ENCODE data around the gene COL4A1. TPM values are rescaled to one million over a fixed set of nuclear protein-coding genes. Genes with fewer than 3 reads are reported as not detected.
A peak's percentile ranks its signal among the peaks of the same experiment; 100 is the strongest.

The COL4A1 gene
- total and polyA plus RNA-seq, 11 donors, result 52.6 to 428 (median 184) TPM

GRCh38 chr13:110199046-110199831 lies 107.7 kb downstream of the COL4A1 start:
- Histone ChIP-seq H3K4me3 (no peak overlapping the region), H3K4me1 (no peaks in the 10 kb centered on the region), H3K36me3 (peaks cover 0 to 100% (median 90%) of the 10 kb centered on the region in 9 donors), H3K9me3 (no peaks in the 10 kb centered on the region), H3K27me3 (no peaks in the 10 kb centered on the region), H3K27ac (no peak overlapping the region)
- ATAC-seq, result peak in 2 of 4 donors; percentile 11 to 40
- TF ChIP-seq POLR2A (IDR thresholded peaks at IDR 0.05) (no peak), CTCF (IDR thresholded peaks at IDR 0.05) (no peak)
- WGBS, 4 donors, result 64 to 73% (median 68%) methylated on average over 18 of the region's 18 CpGs
- intact Hi-C loops (cut with DNase I), result no loop called here
- no peak for DNase-seq

GRCh38 chr13:110197471-110197870 lies 109.5 kb downstream of the COL4A1 start:
- no peaks in the 10 kb centered on the region for H3K4me1 ChIP-seq
- no peak for ATAC-seq
- no peaks in the 10 kb centered on the region for H3K9me3 ChIP-seq
- no peaks in the 10 kb centered on the region for H3K27me3 ChIP-seq
- no peak for TF ChIP-seq CTCF (IDR thresholded peaks at IDR 0.05)
- TF ChIP-seq POLR2A (IDR thresholded peaks at IDR 0.05), result no peak
- intact Hi-C loops (cut with DNase I), result no loop called here
- no peak overlapping the region for H3K4me3 ChIP-seq
- DNase-seq, result no peak
- WGBS, 4 donors, result 83 to 88% (median 85%) methylated on average over 4 of the region's 4 CpGs
- peaks cover 0 to 100% (median 95%) of the 10 kb centered on the region in 9 donors for H3K36me3 ChIP-seq
- H3K27ac ChIP-seq, result peak overlapping the region in 1 of 12 donors; percentile 24

GRCh38 chr13:110197026-110197425 lies 109.9 kb downstream of the COL4A1 start:
- Histone ChIP-seq H3K4me3 (no peak overlapping the region), H3K27ac (peak overlapping the region in 1 of 12 donors; percentile 24), H3K9me3 (no peaks in the 10 kb centered on the region), H3K36me3 (peaks cover 0 to 100% (median 95%) of the 10 kb centered on the region in 9 donors), H3K4me1 (no peaks in the 10 kb centered on the region), H3K27me3 (no peaks in the 10 kb centered on the region)
- ATAC-seq (no peak), DNase-seq (no peak)
- 93 to 98% (median 94%) methylated on average over 3 of the region's 3 CpGs for WGBS, 4 donors
- intact Hi-C loops (cut with DNase I), result no loop called here
- TF ChIP-seq POLR2A (IDR thresholded peaks at IDR 0.05), result no peak
- no peak for TF ChIP-seq CTCF (IDR thresholded peaks at IDR 0.05)

- intact Hi-C loops (cut with DNase I), result no loop called here
- H3K36me3 ChIP-seq, result peaks cover 0 to 100% (median 97%) of the 10 kb centered on the region in 9 donors
- DNase-seq, result no peak
- ATAC-seq, result peak in 1 of 4 donors; percentile 27
- no peaks in the 10 kb centered on the region for H3K4me1 ChIP-seq
- no peak for TF ChIP-seq POLR2A (IDR thresholded peaks at IDR 0.05)
- TF ChIP-seq CTCF (IDR thresholded peaks at IDR 0.05), result no peak
- H3K4me3 ChIP-seq, result no peak overlapping the region
- H3K27me3 ChIP-seq, result no peaks in the 10 kb centered on the region
- H3K9me3 ChIP-seq, result no peaks in the 10 kb centered on the region
- 68 to 82% (median 74%) methylated on average over 8 of the region's 8 CpGs for WGBS, 4 donors
- H3K27ac ChIP-seq, result peak overlapping the region in 1 of 12 donors; percentile 69
Measured at GRCh38 chr13:110195547-110196485, 111.1 kb downstream of the COL4A1 start.

Measured in heart left ventricle (tissue), 16 donors.